EH (cell line): ENCODE measurements around the gene TYRO3.
"Not testable (repeated sequence)": the region's sequence is repeated elsewhere in the genome, so short reads cannot be mapped to it uniquely, and the experiment has no call there.

ENCODE experiments used
- DNase-seq: peaks from one replicate; pipeline ENCODE4 v3.0.0-alpha.2; 2015; ENCODE audit warnings: low read depth

The TYRO3 gene

GRCh38 chr15:41574158-41574557, 15.1 kb downstream of the TYRO3 start:
- no peak for DNase-seq

GRCh38 chr15:41575282-41575681, 16.3 kb downstream of the TYRO3 start:
- DNase-seq: no peak

DNA sequence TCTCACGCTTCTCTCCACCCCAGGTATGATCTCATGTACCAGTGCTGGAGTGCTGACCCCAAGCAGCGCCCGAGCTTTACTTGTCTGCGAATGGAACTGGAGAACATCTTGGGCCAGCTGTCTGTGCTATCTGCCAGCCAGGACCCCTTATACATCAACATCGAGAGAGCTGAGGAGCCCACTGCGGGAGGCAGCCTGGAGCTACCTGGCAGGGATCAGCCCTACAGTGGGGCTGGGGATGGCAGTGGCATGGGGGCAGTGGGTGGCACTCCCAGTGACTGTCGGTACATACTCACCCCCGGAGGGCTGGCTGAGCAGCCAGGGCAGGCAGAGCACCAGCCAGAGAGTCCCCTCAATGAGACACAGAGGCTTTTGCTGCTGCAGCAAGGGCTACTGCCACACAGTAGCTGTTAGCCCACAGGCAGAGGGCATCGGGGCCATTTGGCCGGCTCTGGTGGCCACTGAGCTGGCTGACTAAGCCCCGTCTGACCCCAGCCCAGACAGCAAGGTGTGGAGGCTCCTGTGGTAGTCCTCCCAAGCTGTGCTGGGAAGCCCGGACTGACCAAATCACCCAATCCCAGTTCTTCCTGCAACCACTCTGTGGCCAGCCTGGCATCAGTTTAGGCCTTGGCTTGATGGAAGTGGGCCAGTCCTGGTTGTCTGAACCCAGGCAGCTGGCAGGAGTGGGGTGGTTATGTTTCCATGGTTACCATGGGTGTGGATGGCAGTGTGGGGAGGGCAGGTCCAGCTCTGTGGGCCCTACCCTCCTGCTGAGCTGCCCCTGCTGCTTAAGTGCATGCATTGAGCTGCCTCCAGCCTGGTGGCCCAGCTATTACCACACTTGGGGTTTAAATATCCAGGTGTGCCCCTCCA, 19.1 kb downstream of the TYRO3 start:
- no peak for DNase-seq

GRCh38 chr15:41578736-41579383, 19.8 kb downstream of the TYRO3 start:
- no peak for DNase-seq

DNA sequence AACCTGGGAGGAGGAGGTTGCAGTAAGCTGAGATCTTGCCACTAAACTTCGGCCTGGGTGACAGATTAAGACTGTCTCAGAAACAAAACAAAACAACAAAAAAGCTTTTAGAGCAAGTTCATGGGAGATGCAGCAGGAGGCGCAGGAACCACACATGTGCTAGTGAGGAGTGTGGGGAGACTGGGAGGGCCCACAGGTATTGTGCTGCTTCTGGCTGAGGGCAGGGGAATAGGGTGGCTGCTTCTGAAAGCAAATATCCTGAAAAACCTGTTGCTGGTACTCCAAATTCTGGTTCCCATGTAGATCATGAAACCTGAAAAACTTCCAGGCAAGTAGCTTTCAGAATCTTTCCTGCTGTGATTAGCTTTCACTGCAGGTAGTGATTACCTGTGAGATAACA, 22.1 kb downstream of the TYRO3 start:
- no peak for DNase-seq

GRCh38 chr15:41583795-41584194, 24.8 kb downstream of the TYRO3 start:
- no peak for DNase-seq

DNA sequence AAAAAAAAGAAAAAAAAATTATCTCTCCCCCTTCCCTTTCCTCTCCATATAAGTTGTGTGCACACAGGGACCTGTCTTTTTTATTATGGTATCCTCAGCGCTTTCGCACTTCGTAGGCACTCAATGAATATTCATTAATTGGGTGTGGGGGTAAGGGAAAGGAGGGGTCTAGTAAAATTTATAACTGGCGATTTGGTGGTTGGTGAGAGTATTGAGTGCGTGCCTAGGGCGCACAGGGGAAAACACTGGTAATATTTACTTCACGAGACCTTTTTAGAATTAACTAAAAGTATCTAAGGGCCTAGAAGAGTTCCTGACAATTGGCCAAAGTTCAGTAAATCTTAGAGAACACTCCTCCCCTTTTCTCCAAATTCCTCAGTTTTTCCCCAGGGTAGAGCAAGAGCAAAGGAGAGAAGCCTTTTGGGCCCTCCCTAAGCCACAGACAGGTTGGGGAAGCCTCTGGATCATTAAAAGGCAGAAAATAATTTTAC, 25.7 kb downstream of the TYRO3 start:
- no peak for DNase-seq

GRCh38 chr15:41585127-41586047, 26.4 kb downstream of the TYRO3 start:
- DNase-seq: peak; percentile 67

GRCh38 chr15:41586531-41587282, 27.7 kb downstream of the TYRO3 start:
- DNase-seq: not testable (repeated sequence)

GRCh38 chr15:41589018-41589417, 30.0 kb downstream of the TYRO3 start:
- DNase-seq: not testable (repeated sequence)

- not testable (repeated sequence) for DNase-seq
These were observed 30.6 kb downstream of the TYRO3 start for GRCh38 chr15:41589571-41589970.

DNA sequence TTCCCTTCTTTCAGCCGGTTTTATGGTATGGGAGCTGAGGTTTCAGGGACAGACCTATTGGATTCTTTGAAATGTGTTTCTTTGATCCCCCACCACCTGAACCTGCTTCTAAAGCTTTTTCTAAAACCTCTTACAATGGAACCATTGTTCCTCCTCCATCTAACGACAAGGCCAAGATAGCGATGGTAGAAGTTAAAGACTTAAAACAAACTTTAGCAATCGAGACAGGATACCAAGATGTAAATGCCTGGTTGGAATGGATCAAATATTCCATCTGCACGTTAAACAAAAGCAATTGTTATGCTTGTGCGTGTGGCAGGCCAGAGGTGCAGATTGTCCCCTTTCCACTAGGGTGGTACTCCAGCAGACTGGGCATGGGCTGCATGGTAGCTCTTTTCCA, 32.2 kb downstream of the TYRO3 start:
- not testable (repeated sequence) for DNase-seq

GRCh38 chr15:41592718-41593117, 33.7 kb downstream of the TYRO3 start:
- not testable (repeated sequence) for DNase-seq

GRCh38 chr15:41594801-41595746, 36.1 kb downstream of the TYRO3 start:
- DNase-seq: no peak

- no peak for DNase-seq
These were observed 38.0 kb downstream of the TYRO3 start for GRCh38 chr15:41596972-41597371.

DNA sequence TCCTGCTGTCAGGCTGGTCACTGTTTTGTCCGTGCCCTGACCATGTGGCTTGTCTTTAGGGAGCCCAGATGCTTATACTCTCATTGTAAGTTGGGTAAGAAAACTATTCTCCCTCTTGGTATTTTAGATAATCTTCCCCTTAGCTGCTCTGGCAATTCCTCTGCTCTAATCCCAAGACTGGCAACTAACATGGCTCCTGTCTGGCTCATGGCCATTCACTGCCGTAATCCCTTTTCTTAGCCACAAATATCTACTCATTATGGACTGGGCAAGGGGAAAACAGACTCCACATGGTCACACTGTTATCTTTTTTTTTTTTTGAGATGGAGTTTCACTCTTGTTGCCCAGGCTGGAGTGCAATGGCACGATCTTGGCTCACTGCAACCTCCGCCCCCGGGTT, 38.8 kb downstream of the TYRO3 start:
- no peak for DNase-seq

GRCh38 chr15:41599061-41599460, 40.0 kb downstream of the TYRO3 start:
- DNase-seq: no peak

GRCh38 chr15:41603411-41603935, 44.5 kb downstream of the TYRO3 start:
- DNase-seq: no peak

- DNase-seq: peak; percentile 81
These were observed 45.2 kb downstream of the TYRO3 start for GRCh38 chr15:41603941-41604911.
